IMR-90 (cell line): Measurements from ENCODE around the gene XPR1. TPM values are rescaled to one million over a fixed set of nuclear protein-coding genes. Genes with fewer than 3 reads are reported as not detected.

ENCODE experiments used
- ATAC-seq: fragments of 200-7000 bp; cut with Tn5 transposase; 2 replicates; pipeline ENCODE4 v1.9.1; 2020; ENCODE audit warnings: low read depth, mild to moderate bottlenecking, moderate library complexity
- BruUV-seq: library from RNA; stranded (reverse); fragments of 400-500 nt; replicated peaks from 2 replicates; lab custom pipeline; 2021; lab: Mats Ljungman, UMichigan
- CTCF ChIA-PET: fragments of 300-600 bp; formaldehyde crosslinking; extraction: SDS; loops from one replicate; lab custom pipeline; 2021; ENCODE audit warnings: antibody characterized with exemption; lab: Yijun Ruan, JAX
- POLR2A ChIA-PET: fragments of 300-600 bp; sonication (Branson Sonifier 250); formaldehyde crosslinking; loops from one replicate; lab custom pipeline; 2022; ENCODE audit warnings: antibody characterized with exemption; ENCODE audit not compliant: unreplicated experiment; lab: Charles Lee
- DNase-seq: peaks from one replicate; pipeline ENCODE4 v3.0.0; 2013
- H2AFZ ChIP-seq: replicated peaks from 2 replicates; pipeline ENCODE3; 2013; ENCODE audit warnings: low read length, mild to moderate bottlenecking; ENCODE audit not compliant: poor library complexity
- H2AK5ac ChIP-seq: 2 replicates; pipeline ENCODE4 v1.6.1; 2013; ENCODE audit warnings: low read depth, low read length, inconsistent platforms
- H2AK9ac ChIP-seq: replicated peaks from 2 replicates; pipeline ENCODE3; 2013; ENCODE audit warnings: mild to moderate bottlenecking, low read depth, low read length, moderate library complexity; ENCODE audit not compliant: poor library complexity
- H2BK120ac ChIP-seq: 2 replicates; pipeline ENCODE4 v1.6.1; 2013; ENCODE audit warnings: low read depth, low read length, inconsistent platforms
- H2BK15ac ChIP-seq: 3 replicates; pipeline ENCODE4 v1.6.1; 2013; ENCODE audit warnings: low read depth, low read length, inconsistent platforms
- H2BK20ac ChIP-seq: 2 replicates; pipeline ENCODE4 v1.6.1; 2013; ENCODE audit warnings: low read depth, mild to moderate bottlenecking, inconsistent platforms, low read length, moderate library complexity
- H2BK5ac ChIP-seq: 2 replicates; pipeline ENCODE4 v1.6.1; 2013; ENCODE audit warnings: mild to moderate bottlenecking, low read depth, low read length, inconsistent platforms; ENCODE audit not compliant: poor library complexity, severe bottlenecking
- H3K14ac ChIP-seq: replicated peaks from 2 replicates; pipeline ENCODE4 v1.6.1; 2013; ENCODE audit warnings: low read depth, low read length, inconsistent platforms
- H3K18ac ChIP-seq: 2 replicates; pipeline ENCODE4 v1.6.1; 2013; ENCODE audit warnings: low read depth, low read length, control low read depth
- H3K23ac ChIP-seq: 2 replicates; pipeline ENCODE4 v1.6.1; 2013; ENCODE audit warnings: low read depth, low read length, inconsistent platforms
- H3K27ac ChIP-seq: 2 replicates; pipeline ENCODE4 v1.5.1; 2013; ENCODE audit warnings: mild to moderate bottlenecking, control low read depth, low read length; ENCODE audit not compliant: insufficient read depth
- H3K27me3 ChIP-seq: 2 replicates; pipeline ENCODE4 v1.6.1; 2013; ENCODE audit warnings: low read length; ENCODE audit not compliant: control insufficient read depth, insufficient read depth
- H3K36me3 ChIP-seq: 2 replicates; pipeline ENCODE4 v1.6.1; 2013; ENCODE audit warnings: low read length, mixed read lengths; ENCODE audit not compliant: control insufficient read depth, insufficient read depth
- H3K4ac ChIP-seq: 2 replicates; pipeline ENCODE4 v1.6.1; 2013; ENCODE audit warnings: low read depth, low read length, inconsistent platforms
- H3K4me1 ChIP-seq: 2 replicates; pipeline ENCODE4 v1.6.1; 2013; ENCODE audit warnings: low read length, mixed read lengths; ENCODE audit not compliant: control insufficient read depth, insufficient read depth
- H3K4me2 ChIP-seq: 2 replicates; pipeline ENCODE4 v1.6.1; 2013; ENCODE audit warnings: low read depth, mild to moderate bottlenecking, control low read depth, low read length, moderate library complexity
- H3K4me3 ChIP-seq: 2 replicates; pipeline ENCODE4 v1.5.1; 2013; ENCODE audit warnings: low read depth, mild to moderate bottlenecking, control low read depth, low read length, moderate library complexity; ENCODE audit not compliant: insufficient read depth
- H3K56ac ChIP-seq: 2 replicates; pipeline ENCODE4 v1.6.1; 2013; ENCODE audit warnings: low read length, inconsistent platforms; ENCODE audit not compliant: insufficient read depth; ENCODE audit errors: extremely low read depth
- H3K79me1 ChIP-seq, 2 experiments: 2 replicates each; pipeline ENCODE4 v1.6.1; 2013; ENCODE audit warnings: low read length in 2 of 2, inconsistent platforms in 1 of 2, low read depth in 1 of 2
- H3K9ac ChIP-seq: 2 replicates; pipeline ENCODE4 v1.6.1; 2013; ENCODE audit warnings: low read depth, low read length, control low read depth
- H3K9me1 ChIP-seq: 2 replicates; pipeline ENCODE4 v1.6.1; 2013; ENCODE audit warnings: low read length, inconsistent platforms; ENCODE audit not compliant: insufficient read depth
- H3K9me3 ChIP-seq: 2 replicates; pipeline ENCODE4 v1.6.1; 2013; ENCODE audit warnings: low read length; ENCODE audit not compliant: control insufficient read depth, insufficient read depth
- H4K20me1 ChIP-seq: 2 replicates; pipeline ENCODE4 v1.6.1; 2013; ENCODE audit warnings: low read length, inconsistent platforms; ENCODE audit not compliant: insufficient read depth
- H4K5ac ChIP-seq: 2 replicates; pipeline ENCODE4 v1.6.1; 2013; ENCODE audit warnings: mild to moderate bottlenecking, low read depth, low read length, control low read depth
- H4K8ac ChIP-seq, 2 experiments: 2 replicates each; pipeline ENCODE4 v1.6.1; 2013; ENCODE audit warnings: low read depth in 2 of 2, low read length in 2 of 2, control low read depth in 1 of 2, inconsistent platforms in 1 of 2
- H4K91ac ChIP-seq: 2 replicates; pipeline ENCODE4 v1.6.1; 2013; ENCODE audit warnings: low read depth, low read length, inconsistent platforms; ENCODE audit not compliant: insufficient read depth
- BHLHE40 ChIP-seq: fragments of 150-350 bp; IDR thresholded peaks from 2 replicates; pipeline ENCODE4 v1.6.1; 2016; ENCODE audit warnings: mild to moderate bottlenecking, low read depth, low read length
- CEBPB ChIP-seq: IDR thresholded peaks from 2 replicates; pipeline ENCODE4 v1.6.1; 2012; ENCODE audit warnings: low read depth, low read length, improper control_type of control experiment
- MAZ ChIP-seq: IDR thresholded peaks from 2 replicates; pipeline ENCODE4 v1.6.1; 2012; ENCODE audit warnings: low read depth, mild to moderate bottlenecking, low read length, improper control_type of control experiment, moderate library complexity, borderline replicate concordance
- NFE2L2 ChIP-seq: fragments of 150-350 bp; IDR thresholded peaks from 2 replicates; pipeline ENCODE4 v1.6.1; 2016; ENCODE audit warnings: low read depth, mild to moderate bottlenecking, low read length
- RCOR1 ChIP-seq: IDR thresholded peaks from 2 replicates; pipeline ENCODE4 v1.6.1; 2012; ENCODE audit warnings: mild to moderate bottlenecking, low read length, improper control_type of control experiment; ENCODE audit not compliant: insufficient replicate concordance
- WGBS, 2 experiments: methylation state at CpG; one replicate each; pipeline versions ENCODE4 v1.1.5 to v1.1.7; 2013; ENCODE audit warnings: missing lambda C conversion rate in 2 of 2; ENCODE audit not compliant: insufficient read length in 1 of 2; ENCODE audit errors: extremely low coverage in 2 of 2; 5-methylcytosine and 5-hydroxymethylcytosine counted together
- dilution Hi-C: fragments of 300-500 bp; cut with HindIII; formaldehyde crosslinking; loops from one replicate; pipeline ENCODE4 v1.14.3; 2018; ENCODE audit warnings: low sequenced_read_pairs; ENCODE audit not compliant: unreplicated experiment
- in situ Hi-C: fragments of 300-500 bp; cut with MboI; formaldehyde crosslinking; loops from 3 replicates; pipeline ENCODE4 v1.14.3; 2019; ENCODE audit warnings: low sequenced_read_pairs, inconsistent platforms, mixed read lengths
- intact Hi-C: fragments of 100-400 bp; cut with micrococcal nuclease; formaldehyde crosslinking; loops from 2 replicates; pipeline ENCODE4 v1.10.0; 2022
- polyA plus RNA-seq, 3 experiments: library from polyadenylated mRNA; depleted of rRNA; stranded (reverse); fragments of >200 nt; gene quantifications; 2 replicates each; pipeline ENCODE4 v1.2.3, GENCODE V29; 2012; ENCODE audit warnings: low replicate concordance in 1 of 3
- total RNA-seq: library from RNA; depleted of rRNA; stranded (reverse); fragments of >200 nt; gene quantifications from 2 replicates; pipeline ENCODE4 v1.2.3, GENCODE V29; 2012
- TF ChIP-seq, protein P1 (sequence below): conservative IDR thresholded peaks from 2 replicates; pipeline ENCODE4 v1.5.1; 2012; ENCODE audit warnings: mild to moderate bottlenecking, low read depth, low read length, improper control_type of control experiment

XPR1 gene
- total and polyA plus RNA-seq, 2 of the 4 experiments (the other 2 are of a cell fraction), result 11.8 to 25.1 TPM

DNA sequence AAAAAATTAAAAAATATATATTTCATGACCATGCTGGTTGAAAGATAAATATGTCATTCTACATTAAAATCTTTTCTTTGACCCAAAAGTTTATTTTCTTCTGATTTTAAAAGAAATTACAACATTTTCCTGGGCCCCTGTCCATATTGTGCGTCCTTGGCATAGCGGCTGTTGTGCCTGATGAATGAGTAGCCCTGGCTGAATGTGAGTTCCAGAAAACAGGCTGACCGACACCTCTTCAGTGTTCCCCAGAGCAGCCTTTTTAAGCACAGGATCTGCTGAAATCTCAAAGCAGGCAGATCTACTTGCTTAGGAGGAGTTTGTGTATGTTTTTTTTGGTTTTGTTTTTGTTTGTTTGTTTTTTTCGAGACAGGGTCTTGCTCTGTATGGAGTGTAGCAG lies 300.6 kb downstream of the XPR1 start:
- no TSS peak for BruUV-seq

More for the DNA sequence above, 300.6 kb downstream of the XPR1 start:
- Histone ChIP-seq H2BK120ac (no peak overlapping the region), H3K56ac (no peak overlapping the region), H3K79me1 (no peaks in the 10 kb centered on the region), H3K4me3 (no peak overlapping the region), H4K20me1 (no peaks in the 10 kb centered on the region), H3K9me3 (no peaks in the 10 kb centered on the region), H4K8ac (no peak overlapping the region), H3K27me3 (no peaks in the 10 kb centered on the region), H4K91ac (no peak overlapping the region), H2BK5ac (no peak overlapping the region), H2BK20ac (no peak overlapping the region), H3K27ac (no peak overlapping the region), H2BK15ac (no peak overlapping the region), H3K4ac (no peak overlapping the region), H3K14ac (no peak overlapping the region), H2AFZ (no peak overlapping the region), H3K9ac (no peak overlapping the region), H3K18ac (no peak overlapping the region), H2AK9ac (no peak overlapping the region), H3K23ac (no peak overlapping the region), H4K5ac (no peak overlapping the region), H2AK5ac (no peak overlapping the region), H3K4me2 (no peak overlapping the region), H3K36me3 (peaks cover 29% of the 10 kb centered on the region; the same call in 1 of the 2 replicates), H3K9me1 (0 out of 2 replicates have a peak, but pooled peaks cover 5% of the 10 kb centered on the region), H3K4me1 (peaks cover 6% of the 10 kb centered on the region; the same call in 1 of the 2 replicates)
- TF ChIP-seq BHLHE40 (no peak), RCOR1 (no peak), NFE2L2 (no peak), CEBPB (no peak), MAZ (no peak)
- TF ChIP-seq, protein P1, sequence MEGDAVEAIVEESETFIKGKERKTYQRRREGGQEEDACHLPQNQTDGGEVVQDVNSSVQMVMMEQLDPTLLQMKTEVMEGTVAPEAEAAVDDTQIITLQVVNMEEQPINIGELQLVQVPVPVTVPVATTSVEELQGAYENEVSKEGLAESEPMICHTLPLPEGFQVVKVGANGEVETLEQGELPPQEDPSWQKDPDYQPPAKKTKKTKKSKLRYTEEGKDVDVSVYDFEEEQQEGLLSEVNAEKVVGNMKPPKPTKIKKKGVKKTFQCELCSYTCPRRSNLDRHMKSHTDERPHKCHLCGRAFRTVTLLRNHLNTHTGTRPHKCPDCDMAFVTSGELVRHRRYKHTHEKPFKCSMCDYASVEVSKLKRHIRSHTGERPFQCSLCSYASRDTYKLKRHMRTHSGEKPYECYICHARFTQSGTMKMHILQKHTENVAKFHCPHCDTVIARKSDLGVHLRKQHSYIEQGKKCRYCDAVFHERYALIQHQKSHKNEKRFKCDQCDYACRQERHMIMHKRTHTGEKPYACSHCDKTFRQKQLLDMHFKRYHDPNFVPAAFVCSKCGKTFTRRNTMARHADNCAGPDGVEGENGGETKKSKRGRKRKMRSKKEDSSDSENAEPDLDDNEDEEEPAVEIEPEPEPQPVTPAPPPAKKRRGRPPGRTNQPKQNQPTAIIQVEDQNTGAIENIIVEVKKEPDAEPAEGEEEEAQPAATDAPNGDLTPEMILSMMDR, result no peak
- intact Hi-C loops (no loop called here), in situ Hi-C loops (no loop called here), dilution Hi-C loops (no loop called here)
- CTCF ChIA-PET, result no interaction called here
- WGBS, 2 experiments, result 100% methylated on average over 1 of the region's 4 CpGs; no CpG with 5 or more reads in 1 of the 2 experiments
- no peak for DNase-seq
- POLR2A ChIA-PET, result no interaction called here
- no peak for ATAC-seq
